NCI-H2171 (cell line): ENCODE measurements around the gene SH2D2A.

Experiments used
- DNase-seq: peaks from one replicate; lab custom pipeline; 2025; lab: John Stamatoyannopoulos, UW

SH2D2A gene

DNA sequence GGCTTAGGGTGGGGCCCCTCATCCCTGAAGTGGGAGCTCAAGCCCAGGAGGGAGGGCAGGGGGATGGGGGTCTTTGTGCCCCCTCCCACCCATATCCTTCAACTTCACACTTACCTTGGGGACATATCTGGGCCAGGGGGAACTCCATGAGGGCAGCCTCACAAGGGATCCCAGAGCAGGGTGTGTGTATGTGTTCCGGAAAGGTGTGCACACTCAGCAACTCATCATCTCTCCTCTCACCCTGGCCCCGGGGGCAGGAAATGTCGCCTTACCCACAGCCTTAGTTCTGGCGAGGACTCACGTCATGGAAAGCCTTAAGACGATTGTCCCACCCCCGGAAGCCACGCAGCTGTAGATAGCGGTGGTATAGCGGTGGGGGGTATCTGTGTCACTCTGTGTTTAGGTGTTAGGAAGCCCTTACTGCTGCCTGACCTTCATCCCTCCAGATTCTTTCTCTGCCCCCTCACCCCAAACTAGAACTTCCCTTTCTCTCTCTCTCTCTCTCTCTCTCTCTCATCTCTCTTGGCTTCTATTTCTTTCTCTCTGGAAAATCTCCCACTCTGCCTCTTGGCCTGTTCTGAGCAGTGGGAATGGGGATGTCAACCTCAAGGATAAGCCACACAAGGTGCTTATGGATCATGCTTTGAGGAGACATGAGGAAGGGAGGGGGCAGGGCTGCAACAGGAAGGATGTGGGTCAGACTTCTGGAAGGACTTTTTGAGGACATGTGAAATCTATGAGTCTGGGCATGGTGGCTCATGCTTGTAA is at the start of gene SH2D2A:
Gene SH2D2A (minus strand): TSS at position 288 of the 768 bp plus-strand sequence. CDS start 140 bp downstream, at position 148.
- no peak for DNase-seq

DNA sequence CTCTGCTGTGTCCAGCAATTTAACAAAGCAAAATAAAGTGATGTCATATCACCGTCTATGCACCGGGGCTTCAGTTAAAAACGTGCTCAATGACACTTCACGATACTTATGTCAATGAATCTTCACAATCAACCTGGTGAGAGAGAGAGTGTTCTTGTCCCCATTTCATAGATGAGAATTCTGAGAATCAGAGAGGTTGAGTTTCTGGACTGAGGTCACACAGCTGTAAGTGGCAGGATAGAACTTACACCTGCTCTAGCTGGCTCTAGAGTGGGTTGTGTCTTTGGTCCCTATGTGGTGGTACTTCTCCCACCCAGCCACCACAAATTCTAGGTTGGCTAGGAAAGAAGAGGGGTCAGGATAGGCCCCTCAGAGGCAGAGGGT is 49.2 kb upstream of the SH2D2A start:
- no peak for DNase-seq

DNA sequence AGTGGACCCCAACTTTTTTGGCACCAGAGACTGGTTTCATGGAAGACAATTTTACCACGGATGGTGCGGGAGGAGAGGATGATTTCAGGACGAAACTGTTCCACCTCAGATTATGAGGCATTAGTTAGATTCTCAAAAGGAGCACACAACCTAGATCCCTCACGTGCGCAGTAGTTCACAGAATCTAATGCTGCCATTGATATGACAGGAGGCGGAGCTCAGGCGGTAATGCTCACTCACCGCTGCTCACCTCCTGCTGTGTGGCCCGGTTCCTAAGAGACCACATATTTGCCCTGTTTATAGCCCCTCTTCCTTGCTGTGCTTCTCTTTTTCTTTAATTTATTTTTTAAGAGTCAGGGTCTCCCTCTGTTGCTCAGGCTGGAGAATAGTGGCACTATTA is 48.6 kb upstream of the SH2D2A start:
- no peak for DNase-seq

DNA sequence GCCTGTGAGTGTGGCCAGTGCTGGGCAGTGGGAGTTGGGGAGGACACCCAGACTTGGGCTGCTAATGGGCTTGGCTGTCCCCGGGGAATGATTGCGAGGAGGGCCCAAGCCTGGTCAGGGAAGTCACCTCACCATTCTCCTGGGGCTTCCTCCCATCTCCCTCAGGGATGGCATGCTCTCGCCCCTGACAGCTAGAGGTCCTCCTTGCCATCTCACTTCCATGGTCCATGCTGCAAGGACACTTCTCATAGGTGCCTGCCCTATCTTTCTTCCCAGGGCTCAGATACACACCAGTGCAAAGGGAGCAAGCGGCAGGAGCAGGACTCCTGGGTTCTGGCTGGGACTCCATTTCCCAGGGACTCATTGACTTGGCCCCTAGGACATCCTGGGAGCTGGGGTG is 48.1 kb upstream of the SH2D2A start:
- no peak for DNase-seq

DNA sequence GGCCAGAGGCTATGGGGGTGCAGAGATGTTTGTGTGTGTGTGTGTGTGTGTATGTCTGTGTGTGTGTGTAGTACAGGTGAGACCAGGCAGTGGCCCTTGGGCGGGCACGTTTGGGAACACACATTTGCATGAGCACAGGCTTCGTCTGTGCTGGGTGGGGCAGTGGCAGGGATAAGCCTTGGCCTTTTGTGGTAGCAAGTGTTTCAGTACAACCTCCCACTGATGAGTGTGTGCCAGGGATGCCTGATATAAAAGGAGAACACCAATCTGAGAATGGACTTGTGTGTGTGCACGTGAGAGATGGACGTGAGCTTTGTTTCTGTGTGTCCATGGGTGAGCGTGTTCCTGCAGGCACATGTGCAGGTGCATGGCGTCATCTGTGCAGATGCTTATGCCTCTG is 47.0 kb upstream of the SH2D2A start:
- no peak for DNase-seq

DNA sequence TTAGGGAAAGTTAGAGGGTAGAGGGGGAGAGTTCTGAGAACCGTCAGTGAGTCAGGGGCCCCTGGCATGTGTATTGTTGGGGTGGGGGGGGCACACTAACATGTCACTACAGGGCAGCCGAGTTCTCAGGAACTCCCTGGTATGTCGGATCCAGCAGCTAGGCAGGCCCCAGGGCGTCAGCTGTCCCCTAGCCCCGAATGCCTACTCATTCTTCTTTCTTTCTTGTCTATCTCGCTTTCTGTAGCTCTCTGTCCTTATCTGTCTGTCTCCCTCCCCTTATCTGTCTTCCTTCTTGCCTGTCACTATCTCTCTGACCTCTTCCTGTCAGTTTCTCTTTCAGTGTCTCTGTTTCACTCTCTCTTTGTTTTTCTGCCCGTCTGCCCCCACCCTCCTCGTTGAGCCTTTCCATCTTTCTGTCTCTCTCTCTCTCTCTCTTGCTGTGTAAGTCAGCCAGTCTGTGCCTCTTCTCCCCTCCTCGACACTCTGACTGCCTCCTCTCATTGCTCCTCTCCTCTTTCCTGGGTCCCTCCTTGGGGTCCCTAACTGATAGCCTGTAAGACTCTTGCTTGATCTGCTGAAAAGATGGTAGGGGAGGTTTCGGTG is 46.5 kb upstream of the SH2D2A start:
- DNase-seq, result no peak

DNA sequence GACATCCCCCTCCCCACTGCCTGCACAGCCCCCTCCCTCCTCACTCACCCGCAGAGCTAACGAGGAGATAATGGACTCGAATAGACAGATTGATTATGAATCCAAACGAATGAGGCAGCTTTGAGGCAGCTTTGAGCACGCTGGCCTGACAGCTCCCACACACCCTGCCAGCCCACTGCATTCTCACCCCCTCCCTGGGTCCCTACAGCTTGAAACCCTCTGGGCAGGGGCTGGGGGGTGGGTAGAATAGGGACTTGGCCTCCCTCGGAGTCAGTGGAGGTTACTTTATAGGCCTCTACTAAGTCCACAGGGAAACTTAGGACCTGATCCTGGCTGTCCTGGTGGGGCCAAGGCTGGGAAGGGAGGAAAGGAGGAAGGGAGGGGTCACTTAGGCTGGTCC is 45.9 kb upstream of the SH2D2A start:
- no peak for DNase-seq

DNA sequence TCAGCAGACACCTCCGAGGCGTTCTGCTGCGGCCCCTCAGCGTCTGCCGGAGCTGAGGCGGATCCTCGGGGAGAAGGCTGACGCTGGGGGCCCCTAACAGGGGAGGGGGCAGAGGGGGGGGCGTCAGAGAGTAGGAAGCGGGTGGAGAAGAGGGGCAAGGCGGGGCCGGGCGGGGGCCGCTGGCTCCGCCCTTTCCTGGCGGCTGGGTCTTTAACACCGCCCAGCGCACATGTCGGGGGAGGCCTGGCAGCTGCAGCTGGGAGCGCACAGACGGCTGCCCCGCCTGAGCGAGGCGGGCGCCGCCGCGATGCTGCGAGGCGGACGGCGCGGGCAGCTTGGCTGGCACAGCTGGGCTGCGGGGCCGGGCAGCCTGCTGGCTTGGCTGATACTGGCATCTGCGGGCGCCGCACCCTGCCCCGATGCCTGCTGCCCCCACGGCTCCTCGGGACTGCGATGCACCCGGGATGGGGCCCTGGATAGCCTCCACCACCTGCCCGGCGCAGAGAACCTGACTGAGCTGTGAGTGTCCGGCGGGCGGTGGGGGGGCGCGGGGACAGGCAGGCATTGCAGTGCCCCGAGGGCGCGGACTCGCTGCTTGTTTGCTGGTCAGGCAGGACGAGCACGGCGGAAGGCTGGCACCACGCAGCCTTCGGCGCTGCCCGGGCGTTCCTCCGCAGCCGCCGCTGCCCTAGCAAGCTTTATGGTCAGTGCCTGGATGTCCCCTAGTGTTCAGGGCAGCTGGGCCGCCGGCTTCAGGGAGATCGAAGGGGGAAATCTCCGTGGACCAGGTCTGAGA is 44.2 kb upstream of the SH2D2A start, which contains the start of gene NTRK1:
Gene NTRK1 (plus strand): TSS at position 238 of the 796 bp plus-strand sequence. CDS start 70 bp downstream, at position 308.
- peak; percentile 81 for DNase-seq

DNA sequence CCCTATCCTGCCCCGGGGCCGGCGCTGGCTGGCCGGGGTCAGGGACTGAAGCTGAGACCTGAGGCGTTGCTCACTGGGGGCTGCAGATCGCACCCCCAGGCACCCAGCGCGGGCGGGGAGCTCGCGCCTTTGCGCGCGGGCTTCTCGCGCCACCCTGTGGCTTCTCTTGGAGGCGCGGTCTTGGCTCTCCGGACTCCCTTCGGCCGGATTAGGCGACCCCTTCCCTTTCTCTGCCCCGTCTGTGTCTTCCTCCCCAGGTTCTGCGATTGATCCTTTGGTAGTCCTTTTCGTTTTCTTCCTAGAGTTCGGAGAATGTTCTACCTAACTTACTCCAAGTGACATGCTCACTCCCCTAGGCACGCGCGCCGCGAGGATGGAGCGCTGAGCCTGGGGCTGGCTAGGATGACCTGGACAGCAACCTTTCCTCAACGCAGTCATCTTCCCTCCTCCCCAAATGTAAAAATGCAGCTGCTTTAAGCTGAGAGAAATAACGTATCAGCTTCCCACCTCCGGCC is 43.5 kb upstream of the SH2D2A start:
- peak; percentile 33 for DNase-seq

DNA sequence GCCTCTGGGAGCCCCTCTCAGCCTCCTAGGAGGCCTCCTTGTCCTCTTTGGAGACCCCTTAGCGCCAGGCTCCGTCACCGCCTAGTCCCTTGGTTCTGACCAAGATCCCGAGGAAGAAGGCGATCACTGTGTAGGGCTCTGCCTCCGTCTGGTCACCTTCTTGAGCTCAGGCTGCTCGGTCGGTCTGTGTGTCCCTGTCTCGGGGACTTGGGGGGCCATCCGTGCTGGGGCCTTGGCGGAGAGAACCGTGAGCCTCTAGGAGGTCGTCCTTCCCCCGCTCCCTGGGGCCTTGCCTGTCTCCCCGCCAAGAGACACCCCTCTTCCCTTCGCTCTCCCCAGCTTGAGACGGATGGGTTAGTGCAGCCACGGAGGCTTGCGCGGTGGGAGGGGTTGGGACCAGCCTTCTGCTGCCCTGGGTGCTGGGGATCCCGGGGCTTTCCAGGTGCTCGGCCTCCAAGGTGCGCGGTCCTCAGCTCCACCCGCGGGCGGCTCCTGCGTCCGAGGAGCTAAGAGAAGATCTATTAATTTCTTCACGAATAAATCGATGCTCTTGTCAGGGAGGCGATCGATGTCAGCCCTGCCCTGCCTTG is 43.0 kb upstream of the SH2D2A start:
- DNase-seq, result peak; percentile 32

DNA sequence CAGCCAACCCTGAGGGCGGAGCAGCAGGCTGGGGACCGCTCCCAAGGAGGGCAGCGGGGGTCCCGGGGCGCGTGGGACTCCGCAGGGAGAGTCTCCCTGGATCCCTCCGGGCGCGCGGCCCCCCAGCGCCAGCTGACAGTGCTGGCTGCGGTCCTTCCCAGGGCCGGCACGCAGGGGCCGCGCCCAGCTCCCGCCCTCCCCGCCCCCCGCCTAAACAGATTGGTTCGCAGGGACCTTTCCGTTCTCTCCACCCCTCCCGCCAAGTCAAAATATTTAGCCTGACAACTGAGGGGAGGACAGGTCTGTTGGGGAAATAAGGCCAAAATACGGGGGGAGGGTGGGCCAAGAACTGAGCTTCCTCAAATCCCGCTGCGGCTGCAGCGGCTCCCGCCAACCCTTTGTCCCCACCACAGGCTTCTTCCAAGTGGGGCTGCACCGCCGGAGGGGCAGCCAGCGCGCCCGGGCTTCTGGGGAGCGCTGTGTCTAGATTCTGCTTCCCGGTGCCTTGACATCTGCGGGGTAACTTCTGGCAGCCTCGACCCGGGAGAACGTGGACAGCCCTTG is 42.4 kb upstream of the SH2D2A start, which contains the start of gene INSRR:
Gene INSRR (minus strand): TSS at position 159 of the 564 bp plus-strand sequence. CDS start 496 bp downstream, outside the sequence.
- DNase-seq, result no peak

DNA sequence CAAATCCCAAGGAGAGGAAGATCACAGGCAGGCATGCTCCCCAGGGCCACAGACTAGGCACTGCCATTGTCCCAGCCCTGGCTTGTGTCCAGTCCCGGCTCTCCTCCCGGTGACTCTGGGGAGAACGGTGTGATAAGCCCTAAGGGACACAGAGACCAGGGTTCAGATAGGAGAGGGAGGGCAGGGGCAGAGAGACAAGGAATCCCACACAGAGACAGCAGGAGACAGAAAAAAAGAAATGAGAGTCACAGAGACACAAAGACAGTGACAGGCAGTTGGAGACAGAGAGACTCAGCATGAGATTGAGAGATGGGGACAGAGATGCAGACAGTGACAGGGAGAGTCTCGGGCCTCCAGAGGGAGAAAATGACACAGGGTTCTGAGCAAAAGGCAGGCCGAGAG is 41.9 kb upstream of the SH2D2A start:
- DNase-seq, result no peak

DNA sequence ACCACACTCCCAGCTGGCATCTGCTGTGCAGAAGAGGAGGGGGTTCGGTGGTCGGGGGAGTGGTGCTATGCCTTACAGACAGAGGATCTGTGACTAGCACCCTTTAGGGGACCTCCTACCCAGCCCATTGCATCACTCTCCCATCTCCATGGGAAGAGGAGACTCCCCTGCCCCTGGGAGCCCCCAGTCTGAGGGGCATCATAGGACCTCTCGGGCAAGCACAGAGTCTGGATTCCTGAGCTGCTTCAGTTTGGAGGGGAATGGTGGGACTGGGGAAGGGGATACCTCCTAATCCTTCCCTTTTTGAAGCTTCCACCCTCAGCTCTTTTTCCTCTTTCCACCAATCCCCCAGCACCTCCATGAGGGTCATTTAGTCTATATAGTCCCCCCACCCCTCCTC is 40.9 kb upstream of the SH2D2A start:
- DNase-seq, result no peak

DNA sequence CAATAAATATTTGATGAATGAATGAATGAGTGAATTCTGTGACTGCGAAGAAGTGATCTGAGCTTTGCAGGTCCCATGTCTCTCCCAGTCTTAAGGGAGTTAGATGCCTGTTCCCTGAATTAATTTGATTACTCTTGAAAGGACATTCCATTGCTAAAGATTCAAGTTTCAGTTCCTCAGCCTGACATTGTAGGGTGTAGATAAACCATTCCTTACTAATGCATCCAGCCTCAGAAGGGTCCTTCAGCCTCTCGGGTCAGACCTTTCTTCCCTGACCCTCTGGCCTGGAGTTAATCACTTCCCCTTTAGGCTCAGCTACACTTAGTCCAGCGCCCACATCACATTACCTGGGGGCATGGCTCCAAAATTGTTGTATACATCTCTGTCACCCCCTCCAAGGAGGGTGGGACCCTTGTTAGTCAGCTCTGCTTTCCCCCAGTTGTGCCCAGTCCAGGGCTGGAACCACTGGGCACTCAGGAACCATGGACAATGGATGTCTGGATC is 39.7 kb upstream of the SH2D2A start:
- DNase-seq, result no peak

DNA sequence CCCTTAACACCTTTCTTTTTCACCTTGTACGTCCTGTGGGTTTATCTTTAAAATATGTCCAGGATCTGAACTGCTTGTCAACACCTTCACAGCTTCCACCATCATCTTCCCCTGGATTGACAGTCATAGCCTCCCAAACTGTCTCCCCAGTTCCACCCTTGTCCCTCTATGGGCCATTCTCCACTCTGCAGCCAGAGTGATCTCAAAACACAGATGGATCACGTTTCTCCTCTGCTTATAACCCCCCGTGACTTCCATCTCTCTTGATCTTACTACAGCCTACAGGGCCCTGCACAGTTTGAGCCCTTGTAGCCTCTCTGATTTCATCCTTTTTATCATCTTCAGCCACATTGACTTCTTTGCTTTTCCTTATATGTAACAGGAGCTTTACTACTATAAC is 38.0 kb upstream of the SH2D2A start:
- no peak for DNase-seq

DNA sequence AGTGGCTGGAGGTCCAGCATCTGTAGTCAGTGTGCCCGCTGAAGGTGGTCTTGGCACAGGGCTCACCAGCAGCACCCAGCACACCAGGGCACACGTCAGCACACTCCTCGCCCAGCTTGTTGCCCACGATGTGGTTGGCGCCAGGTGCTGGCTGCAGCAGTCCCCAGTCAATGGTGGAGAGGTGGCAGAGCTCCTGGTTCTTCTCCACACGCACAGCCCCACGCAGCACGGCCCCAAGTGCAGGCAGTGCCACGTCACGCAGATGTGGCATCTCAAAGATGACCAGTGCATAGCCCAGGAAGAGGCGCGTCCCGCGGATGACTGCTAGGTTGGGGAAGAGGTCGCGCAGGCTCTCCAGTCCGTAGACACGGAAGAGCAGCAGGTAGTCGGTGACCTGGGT is 37.1 kb upstream of the SH2D2A start:
- DNase-seq, result no peak

DNA sequence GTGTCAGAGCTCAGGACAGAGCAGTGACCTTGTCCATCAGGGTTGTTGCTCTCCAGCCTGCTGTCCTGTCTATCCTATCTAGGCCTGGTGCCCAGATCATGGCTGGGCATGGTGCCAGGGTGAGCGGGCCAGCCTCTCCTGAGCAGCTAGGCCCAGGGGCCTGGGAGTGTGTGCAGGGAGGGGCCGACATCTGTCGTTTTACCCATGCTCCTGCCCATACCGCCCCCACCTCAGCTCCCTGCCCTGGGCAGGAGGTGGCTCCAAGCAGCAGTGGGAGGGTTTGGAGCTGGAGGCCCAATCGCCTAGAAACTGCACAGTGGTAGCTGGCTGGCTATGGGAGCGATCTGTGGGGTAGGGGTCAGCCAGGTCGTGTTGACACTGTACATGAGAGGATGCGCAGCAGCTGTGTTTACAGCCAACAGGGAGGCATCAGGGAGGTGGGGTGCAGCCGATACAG is 35.8 kb upstream of the SH2D2A start:
- peak; percentile 88 for DNase-seq

DNA sequence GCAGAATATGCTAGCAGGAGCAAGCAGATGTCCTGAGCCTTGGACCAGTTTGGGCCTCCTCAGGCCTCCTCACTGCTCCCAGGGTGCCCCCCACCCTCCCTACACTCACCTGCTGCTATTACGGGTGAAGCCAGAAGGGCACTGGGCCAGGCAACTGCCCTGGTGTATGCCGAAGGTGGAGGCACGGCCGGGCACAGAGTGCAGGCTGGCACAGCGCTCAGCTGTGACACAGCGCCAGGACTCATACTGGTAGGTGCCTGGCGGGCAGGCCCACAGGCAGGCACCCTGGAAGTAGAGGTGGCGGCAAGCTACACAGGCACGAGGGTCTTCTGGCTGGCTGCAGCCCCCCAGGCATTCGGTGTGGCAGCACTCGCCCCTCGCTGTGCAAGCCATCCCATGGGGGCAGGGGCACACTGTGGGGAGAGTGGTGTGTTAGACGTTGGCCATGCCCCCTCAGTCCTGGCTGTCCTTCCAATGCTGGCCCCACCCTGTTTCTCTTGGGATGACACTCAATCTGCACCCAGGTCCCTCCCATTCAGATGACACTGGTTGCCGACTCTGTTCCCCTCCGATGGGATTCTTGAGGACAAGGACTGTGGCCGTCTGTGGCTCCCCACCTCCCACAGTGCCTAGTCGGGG is 35.2 kb upstream of the SH2D2A start:
- DNase-seq, result no peak

DNA sequence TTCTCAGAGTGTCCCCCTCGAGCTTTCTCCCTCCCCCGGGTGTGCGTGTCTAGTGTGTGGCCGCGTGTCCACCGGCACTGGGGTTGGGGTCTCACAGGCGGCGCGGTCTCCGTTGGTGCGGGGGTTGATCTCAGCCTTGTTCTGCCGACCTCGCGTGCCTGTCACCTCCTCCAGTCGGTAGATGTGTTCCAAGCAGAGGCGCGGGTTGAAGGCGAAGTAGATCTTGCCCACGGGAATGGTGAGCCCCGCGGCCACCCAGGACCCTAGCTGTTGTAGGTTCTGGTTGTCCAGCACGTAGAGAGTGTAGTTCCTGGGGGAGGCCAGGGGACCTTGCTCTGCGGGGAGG is 32.5 kb upstream of the SH2D2A start:
- DNase-seq, result no peak

DNA sequence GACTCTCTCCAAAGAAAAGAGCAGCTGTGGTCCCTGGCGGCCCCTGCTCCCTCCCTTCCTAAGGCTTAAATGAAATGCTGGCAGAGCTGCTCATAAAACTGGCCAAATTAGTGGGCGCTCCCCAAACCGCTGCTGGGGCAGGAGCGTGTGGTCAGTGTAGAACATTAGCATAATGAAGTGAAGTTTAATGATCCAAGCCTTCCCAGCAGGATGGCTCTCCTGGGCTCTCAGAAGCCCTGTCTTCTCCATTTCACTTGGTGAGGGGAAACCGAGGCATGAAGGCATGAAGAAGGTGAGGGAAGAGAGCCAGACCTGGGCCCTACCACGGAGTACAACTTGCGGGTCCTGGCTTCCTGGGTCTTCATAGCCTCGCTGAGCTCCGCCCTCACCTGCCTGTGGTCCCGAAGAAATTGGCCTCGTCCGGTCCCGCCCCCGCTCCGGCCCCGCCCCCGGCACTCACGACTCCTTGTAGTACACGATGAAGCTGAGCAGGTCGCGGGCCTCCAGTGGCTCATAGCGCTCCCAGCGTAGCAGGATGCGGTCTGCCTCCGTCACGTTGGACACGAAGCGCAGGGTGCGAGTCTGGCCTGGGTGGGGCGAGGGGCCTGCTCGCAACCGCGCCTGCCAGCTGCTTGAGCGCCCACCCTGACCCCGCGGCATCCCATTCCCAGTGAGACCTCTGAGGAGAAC is 32.0 kb upstream of the SH2D2A start:
- no peak for DNase-seq
